ENCODE measurements around the gene IP6K1.
"Not testable (repeated sequence)": the region's sequence is repeated elsewhere in the genome, so short reads cannot be mapped to it uniquely, and the experiment has no call there.

Gene IP6K1

DNA sequence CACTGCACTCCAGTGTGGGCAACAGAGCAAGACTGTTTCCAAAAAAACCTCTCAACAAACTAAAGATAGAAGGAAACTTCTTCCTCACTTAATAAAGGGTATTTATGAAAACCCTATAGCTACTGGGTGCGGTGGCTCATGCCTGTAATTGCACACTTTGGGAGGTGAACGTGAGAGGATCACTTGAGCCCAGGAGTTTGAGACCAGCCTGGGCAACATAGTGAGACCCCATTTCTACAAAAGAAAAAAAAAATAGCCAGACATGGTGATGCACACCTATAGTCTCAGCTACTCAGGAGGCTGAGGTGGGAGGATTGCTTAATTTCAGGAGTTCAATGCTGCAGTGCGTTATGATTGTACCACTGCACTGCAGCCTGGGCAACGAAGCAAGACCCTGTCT is 22.4 kb downstream of the IP6K1 start:
- no peak for DNase-seq

- DNase-seq: no peak
These were observed 24.7 kb downstream of the IP6K1 start for GRCh38 chr3:49761661-49762060.

DNA sequence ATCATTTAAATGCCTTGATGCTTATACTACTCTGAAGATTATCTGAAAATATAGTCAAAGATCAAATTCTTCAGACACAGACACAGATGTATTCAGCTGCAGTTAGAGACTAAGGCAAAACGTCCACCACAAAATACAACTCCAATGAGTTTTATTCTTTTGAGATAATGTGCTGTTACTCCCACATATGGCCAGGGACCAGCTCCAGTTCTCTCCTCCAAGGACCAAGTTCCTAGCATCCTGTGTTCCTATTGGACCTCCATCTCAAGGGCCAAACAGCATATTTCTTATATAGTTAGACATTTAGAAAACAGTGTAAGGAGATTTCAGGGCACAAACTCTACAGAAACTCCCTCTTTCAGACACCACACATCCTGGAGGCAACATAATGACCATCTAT is 27.1 kb downstream of the IP6K1 start:
- no peak for DNase-seq

GRCh38 chr3:49757197-49757596 is 29.1 kb downstream of the IP6K1 start:
- DNase-seq: no peak

GRCh38 chr3:49756036-49756435 is 30.3 kb downstream of the IP6K1 start:
- DNase-seq: no peak

DNA sequence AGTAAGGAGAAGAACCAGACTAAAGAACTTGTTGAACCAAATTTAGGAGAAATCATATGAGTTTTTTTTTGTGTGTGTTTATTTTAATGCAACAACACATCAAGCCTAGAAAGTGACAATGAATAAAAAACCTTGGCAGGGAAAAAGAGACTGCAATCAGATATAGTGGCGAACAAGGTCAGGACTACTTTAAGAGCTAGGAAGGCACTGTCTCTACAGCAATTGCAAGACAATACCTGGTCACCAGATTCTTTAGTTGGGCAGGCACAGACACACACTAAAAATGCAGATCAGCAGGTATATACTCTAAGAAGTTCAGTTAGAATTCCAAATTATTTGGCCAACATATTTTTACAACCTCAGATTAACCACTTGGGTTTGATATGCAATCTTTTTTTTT is 31.8 kb downstream of the IP6K1 start:
- DNase-seq: no peak

DNA sequence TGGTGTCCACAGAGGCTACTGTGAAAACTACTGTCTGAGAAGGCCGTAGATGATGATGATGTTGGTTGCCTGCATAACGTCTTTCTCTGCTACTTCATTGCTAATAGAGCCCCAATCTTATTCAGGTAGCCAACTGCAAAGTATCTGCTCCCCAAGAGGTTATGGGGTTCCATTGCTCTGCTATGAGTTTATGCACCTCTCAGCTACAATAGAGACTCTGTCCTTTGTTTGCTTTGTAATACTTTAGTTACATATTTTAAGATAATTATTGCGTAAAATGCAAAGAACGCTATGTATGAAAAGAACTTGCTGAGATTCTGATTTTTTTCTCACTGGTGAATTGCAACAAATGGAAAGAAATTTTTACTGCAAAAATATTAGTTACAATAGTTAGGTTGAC is 34.8 kb downstream of the IP6K1 start:
- no peak for DNase-seq

DNA sequence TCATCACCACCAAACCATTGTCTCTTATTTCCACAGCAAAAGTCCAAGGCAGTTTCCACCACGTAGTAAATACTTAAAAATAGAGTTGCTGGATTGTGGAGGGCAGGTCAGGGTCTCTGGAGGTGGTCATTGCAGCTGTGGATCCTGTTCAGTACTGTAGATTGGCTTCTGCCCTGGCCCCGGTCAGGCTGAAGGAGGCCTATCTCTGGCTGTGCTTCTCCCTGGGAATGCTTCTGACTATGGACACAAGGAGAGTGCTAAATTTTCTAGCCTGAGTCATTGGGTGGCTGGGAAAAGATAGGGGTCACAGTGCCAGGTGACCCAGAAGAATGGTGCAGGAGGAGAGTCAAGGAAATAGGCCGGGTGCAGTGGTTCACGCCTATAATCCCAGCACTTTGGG is 36.3 kb downstream of the IP6K1 start:
- no peak for DNase-seq

GRCh38 chr3:49748874-49749273 is 37.5 kb downstream of the IP6K1 start:
- DNase-seq: not testable (repeated sequence)

DNA sequence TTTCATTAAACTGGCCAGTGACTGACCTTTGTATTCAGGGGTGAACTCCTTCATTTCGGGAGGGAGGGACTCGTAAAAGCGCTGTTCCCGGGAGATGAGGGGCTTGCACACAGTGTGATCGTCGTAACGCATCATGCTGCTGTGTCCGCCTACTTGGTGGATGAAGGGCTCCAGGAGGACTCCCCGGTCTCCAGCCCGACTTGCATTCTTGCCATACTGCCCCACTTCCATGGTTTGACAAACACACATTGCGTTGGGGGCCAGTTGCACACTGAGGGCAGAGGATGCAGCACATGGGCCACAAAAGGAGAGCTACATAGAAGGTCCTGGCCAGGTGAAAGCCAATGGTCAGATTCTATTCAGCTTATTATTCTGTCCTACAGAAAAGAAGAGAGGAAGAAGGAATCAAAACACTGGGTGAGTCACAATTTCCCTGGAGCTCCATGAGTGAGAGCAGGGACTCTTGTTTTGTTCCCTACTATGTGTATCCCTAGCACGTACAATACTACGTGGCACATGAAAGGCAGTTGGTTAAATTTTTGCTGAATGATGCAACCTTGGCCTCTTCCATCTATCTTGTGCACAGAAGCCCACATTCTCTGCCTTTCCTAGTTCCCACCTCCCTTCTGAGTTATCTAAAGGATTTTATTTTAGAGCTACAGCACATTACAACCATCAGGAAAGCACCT is 38.4 kb downstream of the IP6K1 start:
- no peak for DNase-seq

- DNase-seq: no peak
These were observed 40.4 kb downstream of the IP6K1 start for GRCh38 chr3:49745986-49746385.

DNA sequence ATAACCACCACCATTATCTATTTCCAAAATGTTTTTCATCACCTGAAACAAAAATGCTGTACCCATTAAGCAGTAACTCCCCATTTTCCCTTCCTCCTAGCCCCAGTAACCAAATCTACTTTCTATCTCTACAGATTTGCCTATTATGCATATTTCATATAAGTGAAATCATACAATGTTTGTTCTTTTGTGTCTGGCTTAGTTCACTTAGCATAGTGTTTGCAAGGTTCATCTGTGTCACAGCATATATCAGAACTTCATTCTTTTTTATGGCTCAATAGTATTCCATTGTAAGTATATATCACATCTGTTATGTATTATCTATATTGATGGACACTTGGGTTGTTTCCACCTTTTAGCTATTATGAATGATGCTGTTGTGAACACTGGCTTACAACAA is 45.9 kb downstream of the IP6K1 start:
- no peak for DNase-seq

DNA sequence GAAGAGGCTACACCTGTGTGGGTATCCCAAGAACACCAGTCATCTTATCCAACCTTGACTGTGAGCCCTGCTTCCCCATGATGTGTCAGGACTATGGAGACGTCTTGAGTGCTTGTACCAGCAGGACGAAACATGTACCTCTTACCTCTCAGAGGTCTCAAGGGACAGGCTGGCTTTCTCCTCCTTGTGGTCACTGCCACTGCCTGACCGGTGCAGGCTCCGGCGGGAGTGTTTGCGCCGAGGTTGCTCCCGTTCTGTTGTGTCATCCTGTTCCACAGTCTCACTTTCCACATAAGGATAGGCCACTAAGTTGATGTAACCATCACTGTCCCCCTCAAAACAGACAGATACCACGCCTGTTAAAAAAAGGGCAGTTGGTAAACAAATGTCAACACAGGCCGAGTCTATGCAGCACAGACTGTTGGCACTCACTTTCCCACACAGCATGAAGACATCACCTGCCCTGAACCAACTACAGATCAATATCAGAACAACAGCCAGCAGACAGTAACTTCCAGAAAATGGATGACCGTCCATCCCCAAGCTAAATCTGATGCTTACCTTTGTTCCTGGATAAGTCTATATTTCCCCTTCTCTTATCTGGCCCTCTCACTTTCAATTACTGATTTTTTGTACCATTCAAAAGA is 48.2 kb downstream of the IP6K1 start:
- no peak for DNase-seq

GRCh38 chr3:49734752-49735151 is 51.6 kb downstream of the IP6K1 start:
- no peak for DNase-seq

DNA sequence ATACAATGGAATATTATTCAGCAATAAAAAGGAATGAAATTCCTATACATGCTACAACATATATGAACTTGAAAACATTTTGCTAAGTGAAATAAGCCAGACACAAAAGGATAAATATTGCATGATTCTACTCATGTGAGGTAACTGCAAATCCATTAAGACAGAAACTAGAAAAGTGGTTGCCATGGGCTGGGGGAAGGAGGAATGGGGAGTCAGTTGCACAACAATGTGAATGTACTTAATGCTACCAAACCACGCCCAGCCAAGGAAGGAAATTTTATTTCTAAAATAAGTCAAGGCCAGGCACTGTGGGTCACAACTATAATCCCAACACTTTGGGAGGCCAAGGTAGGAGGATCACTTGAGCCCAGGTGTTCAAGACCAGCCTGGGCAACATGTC is 52.8 kb downstream of the IP6K1 start:
- no peak for DNase-seq

DNA sequence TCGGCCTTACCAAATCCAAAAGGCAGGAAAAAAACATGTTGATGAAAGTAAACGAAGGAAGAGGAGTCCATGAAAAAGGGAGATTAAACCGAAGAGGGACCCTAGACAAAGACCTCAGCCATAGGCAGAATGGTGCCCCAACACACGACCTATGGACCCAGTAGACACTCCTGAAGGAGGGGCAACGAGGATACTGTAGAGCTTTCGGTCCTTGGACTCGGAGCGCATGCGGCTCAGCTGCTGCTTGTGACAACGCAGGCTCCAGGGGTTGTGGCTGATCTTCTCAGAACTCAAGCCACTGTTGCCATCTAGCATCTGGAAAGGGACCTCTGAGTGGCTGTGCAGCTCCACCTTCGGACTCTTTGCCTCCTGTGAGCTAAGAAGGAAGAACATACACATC is 53.7 kb downstream of the IP6K1 start:
- DNase-seq: no peak

GRCh38 chr3:49729966-49730609 is 56.3 kb downstream of the IP6K1 start:
- no peak for DNase-seq

DNA sequence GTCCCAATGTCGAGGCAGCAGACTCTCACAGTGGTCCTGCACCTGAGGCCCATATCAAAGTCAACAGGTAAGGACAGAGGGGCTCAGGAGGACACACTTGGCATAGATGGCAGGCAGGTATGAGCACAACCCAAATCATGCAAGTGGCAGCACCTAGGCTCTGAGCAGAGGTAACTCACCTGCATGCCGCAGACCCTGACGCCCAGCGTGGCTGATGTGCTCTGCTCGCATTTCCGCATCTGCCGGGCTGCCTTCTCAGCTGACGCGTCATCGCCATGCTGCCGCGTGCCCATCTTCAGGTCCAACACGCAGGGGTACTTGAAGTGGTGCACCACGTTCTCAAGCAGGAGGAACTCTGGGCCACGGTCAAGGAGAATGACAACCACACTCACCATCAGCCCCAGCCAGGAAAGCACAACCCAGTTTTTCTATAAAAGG is 58.4 kb downstream of the IP6K1 start:
- no peak for DNase-seq

GRCh38 chr3:49727154-49727923 is 59.0 kb downstream of the IP6K1 start:
- DNase-seq: no peak

DNA sequence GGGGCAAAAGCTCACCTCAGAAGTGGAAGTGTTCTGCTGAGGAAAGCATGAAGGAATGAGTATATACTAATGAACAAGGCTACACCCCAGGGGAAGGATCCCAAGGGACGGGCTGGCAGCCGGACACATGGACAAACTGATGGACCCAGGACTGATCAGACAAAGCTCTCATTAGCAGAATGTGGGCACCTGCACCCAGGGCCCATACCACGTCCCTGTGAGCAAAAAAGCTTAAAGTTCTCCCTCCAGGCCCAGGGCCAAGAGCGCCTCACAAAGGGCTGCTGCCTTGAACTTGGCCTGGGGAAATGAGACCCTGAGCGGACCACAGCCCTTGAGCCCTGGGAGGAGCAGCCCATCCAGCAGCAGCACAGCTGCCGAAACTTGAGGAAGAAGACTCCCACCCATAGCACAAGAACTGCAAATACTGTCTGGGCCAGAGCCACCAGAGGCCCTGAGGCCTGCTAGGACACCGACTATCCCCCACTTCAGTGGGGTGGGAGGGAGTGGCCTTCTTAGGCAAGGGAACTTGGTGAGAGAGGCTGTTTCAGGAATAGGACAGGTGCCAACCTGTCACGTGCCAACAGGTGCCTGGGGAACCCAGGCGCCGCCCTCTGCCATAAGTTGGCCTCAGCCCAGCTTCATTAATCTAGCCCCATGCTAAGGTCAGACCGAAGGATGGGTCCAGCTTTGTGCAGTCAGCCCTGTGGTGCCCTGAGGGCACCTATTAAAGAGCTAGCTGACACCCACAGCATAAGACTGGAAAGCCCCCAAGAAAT is 60.2 kb downstream of the IP6K1 start:
- DNase-seq: no peak

- peak in 3 of 5 experiments; percentile 37 to 42 (median 38) for DNase-seq
These were observed 61.8 kb downstream of the IP6K1 start for GRCh38 chr3:49724586-49724985.
